Panc1 (cell line): Measurements from ENCODE around the gene LARP4B.

ENCODE experiments used
- SIN3A ChIP-seq: IDR thresholded peaks from 2 replicates; pipeline ENCODE4 v1.6.1; 2012; ENCODE audit warnings: low read depth, mild to moderate bottlenecking, low read length, moderate library complexity, borderline replicate concordance; ENCODE audit not compliant: insufficient read depth
- TCF7L2 ChIP-seq: IDR thresholded peaks from 2 replicates; pipeline ENCODE4 v1.6.1; 2011; ENCODE audit warnings: mild to moderate bottlenecking, low read depth, low read length, inconsistent platforms
- TF ChIP-seq, protein P1 (sequence below): fragments of 450-650 bp; IDR thresholded peaks from 2 replicates; pipeline ENCODE4 v1.5.1; 2017; ENCODE audit warnings: mild to moderate bottlenecking
- TF ChIP-seq, protein P2 (sequence below), 2 experiments: IDR thresholded peaks; 2 replicates each; pipeline ENCODE4 v1.6.1; 2011 to 2012; ENCODE audit warnings: low read depth in 2 of 2, control low read depth in 1 of 2, low read length in 1 of 2, mild to moderate bottlenecking in 1 of 2, moderate library complexity in 1 of 2; ENCODE audit not compliant: insufficient read depth in 1 of 2

DNA sequence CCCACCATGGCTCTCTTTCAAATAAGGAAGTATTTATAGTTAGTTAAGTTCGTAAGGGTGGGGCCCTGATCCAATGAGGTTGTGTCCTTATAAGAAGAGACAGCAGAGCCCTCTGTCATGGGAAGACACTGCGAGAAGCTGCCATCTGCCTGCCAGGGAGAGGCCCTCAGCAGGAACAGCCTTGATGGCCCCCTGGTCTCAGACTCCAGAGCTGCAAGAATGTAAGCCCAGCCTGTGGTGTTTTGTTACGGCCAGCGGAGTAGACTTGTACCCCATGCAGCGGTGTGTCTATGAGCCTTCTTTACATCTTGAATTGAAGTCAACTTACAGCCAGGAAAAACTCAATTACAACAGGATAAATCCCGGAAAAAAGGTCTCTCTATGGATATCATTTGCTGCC lies 14.3 kb upstream of the LARP4B start:
- TF ChIP-seq, protein P1, sequence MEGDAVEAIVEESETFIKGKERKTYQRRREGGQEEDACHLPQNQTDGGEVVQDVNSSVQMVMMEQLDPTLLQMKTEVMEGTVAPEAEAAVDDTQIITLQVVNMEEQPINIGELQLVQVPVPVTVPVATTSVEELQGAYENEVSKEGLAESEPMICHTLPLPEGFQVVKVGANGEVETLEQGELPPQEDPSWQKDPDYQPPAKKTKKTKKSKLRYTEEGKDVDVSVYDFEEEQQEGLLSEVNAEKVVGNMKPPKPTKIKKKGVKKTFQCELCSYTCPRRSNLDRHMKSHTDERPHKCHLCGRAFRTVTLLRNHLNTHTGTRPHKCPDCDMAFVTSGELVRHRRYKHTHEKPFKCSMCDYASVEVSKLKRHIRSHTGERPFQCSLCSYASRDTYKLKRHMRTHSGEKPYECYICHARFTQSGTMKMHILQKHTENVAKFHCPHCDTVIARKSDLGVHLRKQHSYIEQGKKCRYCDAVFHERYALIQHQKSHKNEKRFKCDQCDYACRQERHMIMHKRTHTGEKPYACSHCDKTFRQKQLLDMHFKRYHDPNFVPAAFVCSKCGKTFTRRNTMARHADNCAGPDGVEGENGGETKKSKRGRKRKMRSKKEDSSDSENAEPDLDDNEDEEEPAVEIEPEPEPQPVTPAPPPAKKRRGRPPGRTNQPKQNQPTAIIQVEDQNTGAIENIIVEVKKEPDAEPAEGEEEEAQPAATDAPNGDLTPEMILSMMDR = no peak
- no peak for TF ChIP-seq SIN3A
- no peak for TF ChIP-seq TCF7L2
- TF ChIP-seq, protein P2, sequence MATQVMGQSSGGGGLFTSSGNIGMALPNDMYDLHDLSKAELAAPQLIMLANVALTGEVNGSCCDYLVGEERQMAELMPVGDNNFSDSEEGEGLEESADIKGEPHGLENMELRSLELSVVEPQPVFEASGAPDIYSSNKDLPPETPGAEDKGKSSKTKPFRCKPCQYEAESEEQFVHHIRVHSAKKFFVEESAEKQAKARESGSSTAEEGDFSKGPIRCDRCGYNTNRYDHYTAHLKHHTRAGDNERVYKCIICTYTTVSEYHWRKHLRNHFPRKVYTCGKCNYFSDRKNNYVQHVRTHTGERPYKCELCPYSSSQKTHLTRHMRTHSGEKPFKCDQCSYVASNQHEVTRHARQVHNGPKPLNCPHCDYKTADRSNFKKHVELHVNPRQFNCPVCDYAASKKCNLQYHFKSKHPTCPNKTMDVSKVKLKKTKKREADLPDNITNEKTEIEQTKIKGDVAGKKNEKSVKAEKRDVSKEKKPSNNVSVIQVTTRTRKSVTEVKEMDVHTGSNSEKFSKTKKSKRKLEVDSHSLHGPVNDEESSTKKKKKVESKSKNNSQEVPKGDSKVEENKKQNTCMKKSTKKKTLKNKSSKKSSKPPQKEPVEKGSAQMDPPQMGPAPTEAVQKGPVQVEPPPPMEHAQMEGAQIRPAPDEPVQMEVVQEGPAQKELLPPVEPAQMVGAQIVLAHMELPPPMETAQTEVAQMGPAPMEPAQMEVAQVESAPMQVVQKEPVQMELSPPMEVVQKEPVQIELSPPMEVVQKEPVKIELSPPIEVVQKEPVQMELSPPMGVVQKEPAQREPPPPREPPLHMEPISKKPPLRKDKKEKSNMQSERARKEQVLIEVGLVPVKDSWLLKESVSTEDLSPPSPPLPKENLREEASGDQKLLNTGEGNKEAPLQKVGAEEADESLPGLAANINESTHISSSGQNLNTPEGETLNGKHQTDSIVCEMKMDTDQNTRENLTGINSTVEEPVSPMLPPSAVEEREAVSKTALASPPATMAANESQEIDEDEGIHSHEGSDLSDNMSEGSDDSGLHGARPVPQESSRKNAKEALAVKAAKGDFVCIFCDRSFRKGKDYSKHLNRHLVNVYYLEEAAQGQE (IDR thresholded peaks at IDR 0.05; ENCODE audit: insufficient read depth in 1 of 2, low read depth in 2 of 2, low read length in 1 of 2) = no peak
